K562 (cell line): ENCODE results near the gene ARSJ.

Experiments
- CHD4 ChIP-seq: fragments of 200-600 bp; sonication (generic); IDR thresholded peaks from 3 replicates; pipeline ENCODE4 v1.6.1; 2012; ENCODE audit warnings: low read depth, mild to moderate bottlenecking, mixed read lengths, low read length, inconsistent platforms; ENCODE audit not compliant: insufficient read depth, insufficient replicate concordance, poor library complexity, severe bottlenecking
- MAX ChIP-seq: sonication (generic); formaldehyde crosslinking; IDR thresholded peaks from 2 replicates; pipeline ENCODE4 v1.9.0; 2022; ENCODE audit warnings: mild to moderate bottlenecking, missing genetic modification reagents
- NR2C2 ChIP-seq, 2 experiments: fragments of 200-800 bp in 1 of 2; sonication (Bioruptor generic) in 1 of 2; sonication (generic) in 1 of 2; formaldehyde crosslinking in 1 of 2; IDR thresholded peaks; 2 replicates each; pipeline versions ENCODE4 v1.6.1 to v1.8.0; 2016 to 2022; ENCODE audit warnings: mild to moderate bottlenecking in 1 of 2, missing compliant biosample characterization in 1 of 2, missing genetic modification characterization in 1 of 2, missing genetic modification reagents in 1 of 2
- POLR2A ChIP-seq: fragments of 450-650 bp; conservative IDR thresholded peaks from 2 replicates; pipeline ENCODE4 v1.6.1; 2016
- ZNF41 ChIP-seq: fragments of 250-450 bp; sonication (Bioruptor Pico); conservative IDR thresholded peaks from 2 replicates; pipeline ENCODE4 v1.4.0; 2020; ENCODE audit warnings: mild to moderate bottlenecking
- ZNF778 ChIP-seq: fragments of 450-650 bp; formaldehyde crosslinking; IDR thresholded peaks from 2 replicates; pipeline ENCODE4 v1.4.0; 2020; ENCODE audit warnings: mild to moderate bottlenecking, moderate library complexity
- TF ChIP-seq, protein P1 (sequence below), 3 experiments: IDR thresholded peaks in 2 of 3; conservative IDR thresholded peaks in 1 of 3; 2 replicates each; pipeline ENCODE4 v1.5.1; 2011 to 2012; ENCODE audit warnings: low read length in 3 of 3, mild to moderate bottlenecking in 3 of 3, control low read depth in 2 of 3, improper control_type of control experiment in 1 of 3, inconsistent platforms in 1 of 3, low read depth in 1 of 3, mixed read lengths in 1 of 3, moderate library complexity in 1 of 3; ENCODE audit not compliant: insufficient read depth in 2 of 3

DNA sequence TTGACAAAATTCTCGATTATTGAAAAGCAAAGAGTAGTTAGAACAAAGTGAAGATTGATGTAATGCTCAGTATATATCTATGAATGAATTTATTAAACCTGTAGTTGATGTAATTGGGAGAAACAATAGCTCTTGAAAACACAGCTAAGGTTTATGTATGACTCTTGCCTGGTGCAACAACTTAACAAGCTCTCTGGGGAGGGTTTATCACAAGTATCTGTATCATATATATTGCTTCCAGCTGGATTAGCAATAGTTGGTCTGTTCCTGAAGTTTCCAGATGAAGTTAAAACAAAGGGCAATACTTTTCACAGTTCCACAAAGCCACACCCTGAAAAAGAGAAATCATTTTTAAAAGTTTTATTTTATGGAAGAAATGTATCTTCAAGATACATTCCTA is 91.4 kb downstream of the ARSJ start:
- TF ChIP-seq ZNF778 (CRISPR knock-in tag) (no peak), NR2C2 (CRISPR knock-in tag; IDR thresholded peaks at IDR 0.05) (no peak), NR2C2 (tag; IDR thresholded peaks at IDR 0.05) (no peak), CHD4 (no peak), ZNF41 (no peak), MAX (CRISPR knock-in tag) (no peak), POLR2A (no peak)
- TF ChIP-seq, protein P1, sequence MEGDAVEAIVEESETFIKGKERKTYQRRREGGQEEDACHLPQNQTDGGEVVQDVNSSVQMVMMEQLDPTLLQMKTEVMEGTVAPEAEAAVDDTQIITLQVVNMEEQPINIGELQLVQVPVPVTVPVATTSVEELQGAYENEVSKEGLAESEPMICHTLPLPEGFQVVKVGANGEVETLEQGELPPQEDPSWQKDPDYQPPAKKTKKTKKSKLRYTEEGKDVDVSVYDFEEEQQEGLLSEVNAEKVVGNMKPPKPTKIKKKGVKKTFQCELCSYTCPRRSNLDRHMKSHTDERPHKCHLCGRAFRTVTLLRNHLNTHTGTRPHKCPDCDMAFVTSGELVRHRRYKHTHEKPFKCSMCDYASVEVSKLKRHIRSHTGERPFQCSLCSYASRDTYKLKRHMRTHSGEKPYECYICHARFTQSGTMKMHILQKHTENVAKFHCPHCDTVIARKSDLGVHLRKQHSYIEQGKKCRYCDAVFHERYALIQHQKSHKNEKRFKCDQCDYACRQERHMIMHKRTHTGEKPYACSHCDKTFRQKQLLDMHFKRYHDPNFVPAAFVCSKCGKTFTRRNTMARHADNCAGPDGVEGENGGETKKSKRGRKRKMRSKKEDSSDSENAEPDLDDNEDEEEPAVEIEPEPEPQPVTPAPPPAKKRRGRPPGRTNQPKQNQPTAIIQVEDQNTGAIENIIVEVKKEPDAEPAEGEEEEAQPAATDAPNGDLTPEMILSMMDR (IDR thresholded peaks at IDR 0.05 in 2 of 3, conservative IDR thresholded peaks at IDR 0.05 in 1 of 3; ENCODE audit: insufficient read depth in 2 of 3, low read depth in 1 of 3, low read length in 3 of 3), result no peak
